Right lobe of liver (tissue), 6 donors: ENCODE results near the gene MAP3K9. TPM values are rescaled to one million over a fixed set of nuclear protein-coding genes. Genes with fewer than 3 reads are reported as not detected.

Experiments used
- ATAC-seq, 4 donors: fragments of 200-7000 bp; cut with Tn5 transposase; one replicate each; pipeline ENCODE4 v1.9.1; 2020; ENCODE audit warnings: mild to moderate bottlenecking in 4 of 4, moderate library complexity in 4 of 4
- DNase-seq, 3 donors: peaks; one replicate each; pipeline ENCODE4 v3.0.0-alpha.2; 2020
- H3K27ac ChIP-seq, 3 donors: fragments of 200-600 bp; one replicate each; pipeline ENCODE4 v1.8.0; 2022
- H3K27me3 ChIP-seq, 2 donors: fragments of 200-600 bp; one replicate each; pipeline ENCODE4 v1.8.0; 2022
- H3K36me3 ChIP-seq, 4 donors: fragments of 200-600 bp; sonication (generic) in 1 of 4; one replicate each; pipeline versions ENCODE4 v1.5.1 to v1.8.0; 2017 to 2022; ENCODE audit warnings: control low read depth in 1 of 4
- H3K4me1 ChIP-seq, 4 donors: fragments of 200-600 bp; sonication (generic) in 1 of 4; one replicate each; pipeline versions ENCODE4 v1.5.1 to v1.8.0; 2017 to 2022; ENCODE audit warnings: control low read depth in 1 of 4
- H3K4me3 ChIP-seq, 3 donors: fragments of 200-600 bp; one replicate each; pipeline ENCODE4 v1.8.0; 2022
- H3K9me3 ChIP-seq, 4 donors: fragments of 200-600 bp; sonication (generic) in 1 of 4; one replicate each; pipeline versions ENCODE4 v1.5.1 to v1.8.0; 2017 to 2022; ENCODE audit warnings: control low read depth in 1 of 4
- CTCF ChIP-seq, 4 donors: fragments of 200-600 bp in 3 of 4; fragments of 450-650 bp in 1 of 4; IDR thresholded peaks; one replicate each; pipeline versions ENCODE4 v1.5.1 to v1.8.0; 2016 to 2022; ENCODE audit warnings: antibody characterized with exemption in 4 of 4, mild to moderate bottlenecking in 2 of 4
- POLR2A ChIP-seq: fragments of 450-650 bp; IDR thresholded peaks from one replicate; pipeline ENCODE4 v1.6.1; 2017; ENCODE audit warnings: antibody characterized with exemption, mild to moderate bottlenecking
- WGBS: methylation state at CpG from one replicate; pipeline ENCODE4 v1.1.6; 2018; ENCODE audit warnings: low coverage, low lambda C conversion rate; ENCODE audit not compliant: insufficient coverage; ENCODE audit errors: missing lambda C conversion rate; 5-methylcytosine and 5-hydroxymethylcytosine counted together
- intact Hi-C, 2 donors: fragments of 100-400 bp; cut with DNase I; formaldehyde crosslinking; loops; one replicate each; pipeline versions ENCODE4 v1.11.2 to v1.14.1; 2022
- total RNA-seq, 6 experiments: library from RNA; depleted of rRNA in 2 of 6; stranded (reverse); fragments of >200 nt in 2 of 6; fragmentation: NEBNext Ultra II Directional in 3 of 6; extraction: Animal tissue kit (Norgen Biotek cat#: 25700) in 3 of 6; gene quantifications; one replicate each; pipeline versions ENCODE4 v1.1.0 to v1.2.4, GENCODE V29; 2016 to 2023
- donor health status: DM: no; HTN: yes; CAD: no.
- donor health status: DM: no; HTN: no; CAD: no.
- donor health status: DM: no; HTN: no; CAD: no.
- donor health status: DM: no; HTN: yes; CAD: no.
- donor health status: DM: no; HTN: yes; CAD: no.

MAP3K9 gene
- total RNA-seq, 6 experiments from 2014 or later = 2.0 to 3.6 (median 2.7) TPM

DNA sequence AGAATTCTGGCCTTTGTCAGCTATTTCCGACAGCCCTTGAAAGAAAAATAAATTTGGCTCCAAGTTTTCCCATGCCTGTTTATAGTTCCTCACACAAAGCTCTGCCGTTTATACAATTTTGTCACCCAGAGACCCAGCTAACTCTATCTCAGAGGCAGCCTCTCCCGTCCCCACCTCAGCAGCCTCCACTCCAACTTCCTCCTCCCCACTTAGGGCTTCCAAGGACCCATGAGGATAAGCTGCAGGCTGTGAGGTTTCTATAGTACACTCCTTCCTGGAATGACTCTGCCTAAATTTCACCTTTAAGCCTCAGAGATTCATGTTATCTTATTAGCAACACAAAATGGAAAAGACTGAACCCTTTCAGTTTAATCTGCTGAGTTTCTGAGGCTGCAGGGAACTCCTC, 95.8 kb downstream of the MAP3K9 start:
- intact Hi-C loops = loop anchor here in 1 of 2 donors (10.0 kb wide), 1 partner anchor 261 kb away; no protein-coding TSS in a partner anchor
- TF ChIP-seq POLR2A (no peak), CTCF (IDR thresholded peaks at IDR 0.05) (no peak)

DNA sequence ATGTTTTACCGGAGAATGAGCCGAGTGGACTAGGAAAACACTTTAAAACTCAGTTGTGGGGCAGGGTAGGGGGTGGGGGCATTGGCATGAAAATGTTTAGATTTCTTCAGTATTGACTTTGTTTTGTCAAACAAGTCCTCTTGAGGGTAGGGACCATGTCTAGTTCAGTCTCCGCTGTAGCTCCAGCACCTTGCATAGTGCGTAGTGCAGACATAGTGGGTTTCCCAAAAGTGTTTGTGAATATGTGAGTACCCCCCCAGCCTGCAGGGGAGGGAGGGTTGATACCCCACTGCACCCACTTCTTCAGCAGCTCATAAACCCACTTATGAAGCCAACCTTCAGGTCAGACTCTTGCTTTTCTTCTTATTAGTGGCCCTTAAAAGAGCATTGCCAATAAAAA, 96.2 kb downstream of the MAP3K9 start:
- intact Hi-C loops = loop anchor here in 1 of 2 donors (10.0 kb wide), 1 partner anchor 262 kb away; no protein-coding TSS in a partner anchor
- Histone ChIP-seq H3K27me3 (no peaks in the 10 kb centered on the region), H3K36me3 (no peaks in the 10 kb centered on the region), H3K4me3 (no peak overlapping the region), H3K9me3 (no peaks in the 10 kb centered on the region), H3K4me1 (peaks cover 0 to 13% (median 4%) of the 10 kb centered on the region in 4 donors), H3K27ac (no peak overlapping the region)
- TF ChIP-seq POLR2A (no peak), CTCF (IDR thresholded peaks at IDR 0.05) (no peak)
- WGBS = 76% methylated on average over 2 of the region's 4 CpGs
- DNase-seq = no peak
- ATAC-seq = no peak

More for the DNA sequence above, 95.8 kb downstream of the MAP3K9 start:
- Histone ChIP-seq H3K27me3 (no peaks in the 10 kb centered on the region), H3K36me3 (no peaks in the 10 kb centered on the region), H3K4me3 (no peak overlapping the region), H3K9me3 (no peaks in the 10 kb centered on the region), H3K4me1 (peaks cover 0 to 13% (median 4%) of the 10 kb centered on the region in 4 donors), H3K27ac (no peak overlapping the region)
- no peak for DNase-seq
- ATAC-seq = no peak
- WGBS = 58% methylated on average over 3 of the region's 3 CpGs

DNA sequence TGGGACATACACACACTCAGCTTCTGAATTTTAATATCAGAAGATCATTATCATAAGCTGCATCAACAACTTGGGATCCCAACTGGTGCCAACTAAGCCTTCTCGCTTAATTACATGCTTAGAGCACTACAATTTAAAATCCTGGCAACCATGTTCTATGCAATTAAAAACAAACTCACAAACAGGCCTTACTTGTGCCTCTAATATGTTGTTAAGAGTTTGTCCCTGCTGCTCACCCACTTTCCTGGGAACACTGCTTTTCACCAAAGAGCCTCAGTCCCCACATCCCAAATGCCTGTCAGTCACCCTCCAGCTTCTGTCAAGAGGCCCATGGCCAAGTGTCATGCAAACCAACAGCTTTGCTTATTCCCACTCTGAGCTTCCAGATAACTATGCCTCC, 97.9 kb downstream of the MAP3K9 start:
- H3K9me3 ChIP-seq = no peaks in the 10 kb centered on the region
- no peak overlapping the region for H3K4me3 ChIP-seq
- ATAC-seq (no peak), DNase-seq (no peak)
- peaks cover 0 to 4% (median under 1%) of the 10 kb centered on the region in 4 donors for H3K4me1 ChIP-seq
- H3K27me3 ChIP-seq = no peaks in the 10 kb centered on the region
- H3K27ac ChIP-seq = no peak overlapping the region
- 86% methylated on average over 1 of the region's 1 CpG for WGBS
- no peaks in the 10 kb centered on the region for H3K36me3 ChIP-seq
- intact Hi-C loops = loop anchor here in 1 of 2 donors (10.0 kb wide), 1 partner anchor 263 kb away; no protein-coding TSS in a partner anchor
- TF ChIP-seq POLR2A (no peak), CTCF (IDR thresholded peaks at IDR 0.05) (no peak)

DNA sequence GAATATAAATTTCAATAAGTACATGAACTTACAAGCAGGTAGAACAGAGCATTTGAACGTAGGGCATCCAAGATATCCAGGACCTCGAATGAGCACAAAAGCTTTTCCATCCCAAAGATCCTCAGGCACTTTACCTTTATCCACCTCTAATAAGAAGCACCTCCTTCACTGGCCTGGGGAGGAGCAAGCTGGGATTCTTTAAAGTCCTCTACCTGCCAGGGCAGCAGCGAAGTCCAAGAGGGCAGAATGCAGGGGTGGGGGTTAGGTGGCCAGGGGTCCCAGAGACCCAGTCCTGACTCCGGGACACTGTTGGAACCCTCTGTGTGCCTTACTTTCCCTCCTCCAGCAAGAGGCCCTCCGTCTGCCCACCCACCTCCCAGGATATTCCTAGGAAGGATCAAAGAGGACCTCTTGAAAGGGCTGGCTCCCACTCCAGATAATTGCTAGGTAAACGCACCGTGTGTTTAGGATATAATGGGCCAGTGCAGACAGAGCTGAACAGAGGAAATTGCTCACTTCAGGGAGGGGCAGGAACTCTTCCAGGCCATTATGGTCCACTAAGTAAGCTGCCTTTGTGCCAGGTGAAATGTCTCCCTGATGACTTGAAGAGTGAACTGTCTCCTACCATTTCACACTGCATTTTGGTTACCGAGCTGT, 99.5 kb downstream of the MAP3K9 start:
- no peak overlapping the region for H3K4me3 ChIP-seq
- H3K4me1 ChIP-seq = no peaks in the 10 kb centered on the region
- H3K9me3 ChIP-seq = no peaks in the 10 kb centered on the region
- no peaks in the 10 kb centered on the region for H3K27me3 ChIP-seq
- H3K27ac ChIP-seq = no peak overlapping the region
- 44% methylated on average over 4 of the region's 8 CpGs for WGBS
- ATAC-seq = no peak
- intact Hi-C loops = loop anchor here (10.0 kb wide), 2 partner anchors 75 to 265 kb away; no protein-coding TSS in a partner anchor
- no peaks in the 10 kb centered on the region for H3K36me3 ChIP-seq
- TF ChIP-seq POLR2A (no peak), CTCF (IDR thresholded peaks at IDR 0.05) (no peak)
- no peak for DNase-seq
